HK-2 (cell line): ENCODE results near the gene WASF1.
"Not testable (repeated sequence)": the region's sequence is repeated elsewhere in the genome, so short reads cannot be mapped to it uniquely, and the experiment has no call there.

ENCODE experiments used
- DNase-seq: peaks from one replicate; pipeline ENCODE4 v3.0.0-alpha.2; 2018; ENCODE audit not compliant: unreplicated experiment

WASF1 gene

DNA sequence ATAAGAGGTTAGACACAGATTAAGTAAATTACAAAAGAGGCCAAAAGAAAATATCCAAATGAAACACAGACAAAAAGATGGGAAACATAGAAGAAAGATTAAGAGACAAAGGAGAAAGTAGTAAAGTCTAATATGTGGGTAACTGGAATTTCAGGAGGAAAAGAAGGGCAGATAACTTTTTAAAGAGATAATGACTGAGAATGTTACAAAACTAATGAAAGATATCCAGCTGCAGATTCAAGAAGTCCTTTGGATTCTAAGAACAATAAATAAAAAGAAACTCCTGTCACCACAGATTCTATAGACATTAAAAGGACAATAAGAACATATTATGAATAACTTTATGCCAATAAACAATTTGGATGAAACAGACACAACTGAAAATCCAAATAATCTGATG, 90.1 kb downstream of the WASF1 start:
- DNase-seq = no peak

- no peak for DNase-seq
Measured at GRCh38 chr6:110085285-110085684, 94.2 kb downstream of the WASF1 start.

- DNase-seq = no peak
Measured at GRCh38 chr6:110083875-110084585, 95.4 kb downstream of the WASF1 start.

- no peak for DNase-seq
Measured at GRCh38 chr6:110075406-110075805, 104.1 kb downstream of the WASF1 start.

DNA sequence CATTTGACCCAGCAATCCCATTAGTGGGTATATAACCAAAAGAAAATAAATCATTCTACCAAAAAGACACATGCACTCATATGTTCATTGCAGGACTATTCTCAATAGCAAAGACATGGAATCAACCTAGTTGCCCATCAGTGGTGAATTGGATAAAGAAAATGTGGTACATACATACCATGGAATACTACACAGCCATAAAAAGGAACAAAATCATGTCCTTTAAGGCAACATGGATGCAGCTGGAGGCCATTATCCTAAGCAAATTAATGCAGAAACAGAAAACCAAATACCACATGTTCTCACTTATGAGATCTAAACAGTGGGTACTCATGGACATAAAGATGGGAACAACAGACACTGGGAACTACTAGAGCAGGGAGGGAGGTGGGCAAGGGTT, 106.0 kb downstream of the WASF1 start:
- DNase-seq = not testable (repeated sequence)

DNA sequence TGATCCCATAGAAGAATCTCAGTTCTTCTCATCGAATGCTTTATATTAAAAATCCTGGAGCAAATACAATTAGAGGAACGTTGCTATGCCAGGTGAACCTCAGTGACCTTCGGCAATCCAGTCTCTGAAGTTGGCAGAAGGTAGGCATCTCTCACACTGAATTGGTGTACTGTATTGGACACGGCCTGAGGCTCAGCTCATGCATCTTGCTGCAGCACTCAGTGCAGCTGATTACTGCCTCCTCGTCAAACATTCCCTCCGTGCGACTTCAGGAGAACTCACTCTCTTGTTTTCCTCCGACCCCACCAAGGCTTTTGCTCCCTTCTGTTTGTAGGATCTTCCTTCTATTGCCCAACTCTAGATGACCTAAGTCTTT, 110.9 kb downstream of the WASF1 start:
- no peak for DNase-seq

DNA sequence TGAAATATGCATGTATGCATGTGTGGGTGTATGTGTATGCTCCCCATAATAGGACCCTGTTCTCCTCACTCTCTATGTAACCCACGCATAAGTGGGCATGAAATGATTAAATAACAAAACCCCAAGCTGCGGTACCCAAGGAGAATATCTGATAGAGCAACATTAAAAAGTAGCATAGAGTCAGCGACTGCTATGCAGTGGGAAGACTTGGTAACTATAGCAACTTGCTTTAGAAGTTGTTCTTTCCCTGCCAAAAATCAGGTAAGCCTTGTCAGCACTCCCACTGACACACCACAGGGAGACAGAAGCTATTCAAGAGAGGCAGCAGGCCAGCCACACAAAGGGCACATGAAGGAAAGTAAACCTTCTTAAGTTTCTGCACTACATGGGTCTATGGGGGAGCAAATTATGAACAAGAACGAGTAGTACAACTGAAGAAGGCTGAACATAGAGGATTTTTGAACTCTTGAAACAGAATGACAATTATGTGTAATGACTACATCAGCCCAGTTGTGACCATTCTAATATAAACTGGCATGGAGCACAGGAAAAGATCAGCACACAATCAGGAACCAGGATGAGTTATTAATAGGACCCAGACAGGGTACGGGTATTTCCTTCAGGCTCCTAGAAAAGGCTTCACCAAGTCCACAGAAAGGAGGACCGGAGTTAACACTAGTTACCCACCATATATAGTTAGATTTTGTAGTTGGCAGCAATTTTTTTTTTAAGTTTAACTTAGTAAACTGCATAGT, 111.5 kb downstream of the WASF1 start:
- no peak for DNase-seq

DNA sequence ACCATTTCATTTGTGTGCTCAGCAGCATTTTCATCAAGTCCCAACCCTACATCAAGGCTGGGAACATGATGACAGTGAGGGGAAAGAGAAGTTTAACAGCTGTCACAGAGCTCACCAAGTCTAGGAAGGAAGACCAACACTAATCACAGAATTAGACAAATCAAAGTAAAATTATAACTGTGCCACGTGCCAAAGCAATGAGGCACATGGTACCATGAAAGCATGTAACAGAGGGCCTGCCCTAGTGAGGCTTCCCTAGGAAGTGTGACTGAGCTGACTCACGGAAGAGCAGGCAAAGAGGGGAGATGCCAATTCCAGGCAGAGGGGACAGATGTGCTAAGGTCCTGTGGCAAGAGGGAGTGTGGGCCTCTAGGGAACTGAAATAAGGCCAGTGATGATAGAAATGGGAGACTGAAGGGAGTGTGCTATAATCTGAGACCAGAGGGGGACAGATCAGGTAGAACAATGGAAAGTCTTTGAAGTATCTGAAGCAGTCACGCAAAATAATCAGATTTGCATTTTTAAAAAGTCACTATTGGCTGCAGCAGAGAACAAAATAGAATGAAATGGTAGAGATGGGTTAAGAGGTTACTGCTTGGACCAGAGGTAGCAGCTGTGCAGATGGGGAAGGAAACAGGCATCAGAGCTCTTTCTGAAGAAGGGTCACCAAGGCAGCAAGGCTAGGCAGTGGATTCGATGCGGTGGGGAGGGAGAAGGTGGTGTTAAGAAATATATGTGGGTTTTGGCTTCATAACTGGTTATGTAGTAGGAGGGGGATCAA, 114.5 kb downstream of the WASF1 start:
- no peak for DNase-seq

- DNase-seq = no peak
Measured at GRCh38 chr6:110063594-110064263, 115.7 kb downstream of the WASF1 start.

DNA sequence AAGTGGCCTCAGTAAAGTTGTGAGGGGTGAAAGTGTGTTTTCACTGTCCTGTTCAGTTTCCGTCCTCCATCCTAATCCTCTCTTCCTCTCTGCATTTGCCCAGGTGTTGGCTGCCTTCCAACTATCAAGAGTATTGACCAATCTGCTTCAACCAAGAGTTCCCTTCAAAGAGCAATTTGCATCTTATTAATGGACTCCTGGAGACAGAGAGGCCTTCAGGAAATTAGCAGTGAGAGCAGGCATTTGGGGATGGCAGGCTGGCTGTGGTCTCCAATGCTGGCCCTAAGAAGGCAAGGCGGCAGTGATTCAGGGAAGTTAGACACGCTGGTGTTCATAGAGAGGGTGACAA, 124.1 kb downstream of the WASF1 start:
- no peak for DNase-seq

GRCh38 chr6:110054664-110055386, 124.6 kb downstream of the WASF1 start:
- no peak for DNase-seq

DNA sequence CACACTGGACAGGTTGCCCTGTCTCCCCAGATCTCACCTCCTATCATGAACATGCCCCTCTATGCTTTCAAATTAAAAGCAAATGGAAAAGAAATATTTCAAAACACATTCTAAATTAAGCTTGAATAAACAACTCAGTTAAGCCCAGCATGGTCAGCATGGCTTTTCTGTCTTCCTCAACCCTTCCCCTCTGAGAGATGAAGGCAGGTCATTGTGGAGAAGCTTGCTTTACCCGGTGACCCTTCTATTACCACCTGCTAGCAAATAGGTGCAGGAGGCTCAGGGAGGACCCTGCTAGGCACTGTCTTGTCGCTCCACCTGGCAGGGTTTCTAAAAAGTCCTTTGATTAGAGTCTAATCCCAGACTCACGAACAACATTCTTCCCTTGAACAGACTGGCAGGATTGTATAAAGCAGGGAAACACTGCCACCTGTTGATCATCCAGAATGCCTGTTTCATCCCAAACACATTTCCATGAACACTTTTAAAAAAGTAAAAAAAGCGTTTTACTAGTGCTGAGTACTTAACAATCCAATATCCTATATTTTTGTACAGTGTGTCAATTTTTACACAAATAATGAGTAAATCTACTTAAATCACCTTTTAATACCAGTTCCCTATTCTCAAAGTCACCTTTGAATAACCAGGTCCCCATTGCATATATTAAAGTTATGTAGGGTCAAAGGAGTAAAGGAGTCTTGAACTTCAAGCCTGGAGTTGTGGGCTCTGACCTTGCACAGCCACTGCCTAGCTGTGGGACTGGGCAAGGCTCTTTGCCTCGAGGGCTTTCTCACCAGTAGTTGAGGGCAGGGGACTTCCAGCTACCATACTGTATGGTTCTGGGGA, 125.9 kb downstream of the WASF1 start:
- peak; percentile 11 for DNase-seq

GRCh38 chr6:110050440-110050813, 129.0 kb downstream of the WASF1 start:
- no peak for DNase-seq
